ENCODE measurements around the gene DEF6. TPM values are rescaled to one million over a fixed set of nuclear protein-coding genes. Genes with fewer than 3 reads are reported as not detected.

Gene DEF6
- total and polyA plus RNA-seq, 2 of the 13 experiments (the other 11 are each of a cell fraction or from before 2014, with no cell fraction given), result 5.2 to 10.0 TPM

GRCh38 chr6:35332074-35332887 lies 34.7 kb downstream of the DEF6 start (continued):
- TF ChIP-seq PITX1 (CRISPR knock-in tag; IDR thresholded peaks at IDR 0.05), result peak; percentile 76; the same call in 1 of the 2 replicates
- TF ChIP-seq, protein P1, sequence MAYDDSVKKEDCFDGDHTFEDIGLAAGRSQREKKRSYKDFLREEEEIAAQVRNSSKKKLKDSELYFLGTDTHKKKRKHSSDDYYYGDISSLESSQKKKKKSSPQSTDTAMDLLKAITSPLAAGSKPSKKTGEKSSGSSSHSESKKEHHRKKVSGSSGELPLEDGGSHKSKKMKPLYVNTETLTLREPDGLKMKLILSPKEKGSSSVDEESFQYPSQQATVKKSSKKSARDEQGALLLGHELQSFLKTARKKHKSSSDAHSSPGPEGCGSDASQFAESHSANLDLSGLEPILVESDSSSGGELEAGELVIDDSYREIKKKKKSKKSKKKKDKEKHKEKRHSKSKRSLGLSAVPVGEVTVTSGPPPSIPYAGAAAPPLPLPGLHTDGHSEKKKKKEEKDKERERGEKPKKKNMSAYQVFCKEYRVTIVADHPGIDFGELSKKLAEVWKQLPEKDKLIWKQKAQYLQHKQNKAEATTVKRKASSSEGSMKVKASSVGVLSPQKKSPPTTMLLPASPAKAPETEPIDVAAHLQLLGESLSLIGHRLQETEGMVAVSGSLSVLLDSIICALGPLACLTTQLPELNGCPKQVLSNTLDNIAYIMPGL (CRISPR knock-in tag; IDR thresholded peaks at IDR 0.05; ENCODE audit: borderline replicate concordance in 1 of 2, low read depth in 1 of 2), result peak; percentile 69 to 70; a peak in 2 of 4 replicates
- peak; percentile 82 for TF ChIP-seq MIER3 (CRISPR knock-in tag; IDR thresholded peaks at IDR 0.05; ENCODE audit: borderline replicate concordance)
- TF ChIP-seq FOXA3 (CRISPR knock-in tag; IDR thresholded peaks at IDR 0.05), result peak; percentile 96
- TF ChIP-seq MLX (CRISPR knock-in tag; IDR thresholded peaks at IDR 0.05), result 0 out of 2 replicates have a peak, but pooled peaks have one; percentile 55
- peak; percentile 60 for TF ChIP-seq THAP11 (CRISPR knock-in tag; IDR thresholded peaks at IDR 0.05)
- TF ChIP-seq, protein P2, sequence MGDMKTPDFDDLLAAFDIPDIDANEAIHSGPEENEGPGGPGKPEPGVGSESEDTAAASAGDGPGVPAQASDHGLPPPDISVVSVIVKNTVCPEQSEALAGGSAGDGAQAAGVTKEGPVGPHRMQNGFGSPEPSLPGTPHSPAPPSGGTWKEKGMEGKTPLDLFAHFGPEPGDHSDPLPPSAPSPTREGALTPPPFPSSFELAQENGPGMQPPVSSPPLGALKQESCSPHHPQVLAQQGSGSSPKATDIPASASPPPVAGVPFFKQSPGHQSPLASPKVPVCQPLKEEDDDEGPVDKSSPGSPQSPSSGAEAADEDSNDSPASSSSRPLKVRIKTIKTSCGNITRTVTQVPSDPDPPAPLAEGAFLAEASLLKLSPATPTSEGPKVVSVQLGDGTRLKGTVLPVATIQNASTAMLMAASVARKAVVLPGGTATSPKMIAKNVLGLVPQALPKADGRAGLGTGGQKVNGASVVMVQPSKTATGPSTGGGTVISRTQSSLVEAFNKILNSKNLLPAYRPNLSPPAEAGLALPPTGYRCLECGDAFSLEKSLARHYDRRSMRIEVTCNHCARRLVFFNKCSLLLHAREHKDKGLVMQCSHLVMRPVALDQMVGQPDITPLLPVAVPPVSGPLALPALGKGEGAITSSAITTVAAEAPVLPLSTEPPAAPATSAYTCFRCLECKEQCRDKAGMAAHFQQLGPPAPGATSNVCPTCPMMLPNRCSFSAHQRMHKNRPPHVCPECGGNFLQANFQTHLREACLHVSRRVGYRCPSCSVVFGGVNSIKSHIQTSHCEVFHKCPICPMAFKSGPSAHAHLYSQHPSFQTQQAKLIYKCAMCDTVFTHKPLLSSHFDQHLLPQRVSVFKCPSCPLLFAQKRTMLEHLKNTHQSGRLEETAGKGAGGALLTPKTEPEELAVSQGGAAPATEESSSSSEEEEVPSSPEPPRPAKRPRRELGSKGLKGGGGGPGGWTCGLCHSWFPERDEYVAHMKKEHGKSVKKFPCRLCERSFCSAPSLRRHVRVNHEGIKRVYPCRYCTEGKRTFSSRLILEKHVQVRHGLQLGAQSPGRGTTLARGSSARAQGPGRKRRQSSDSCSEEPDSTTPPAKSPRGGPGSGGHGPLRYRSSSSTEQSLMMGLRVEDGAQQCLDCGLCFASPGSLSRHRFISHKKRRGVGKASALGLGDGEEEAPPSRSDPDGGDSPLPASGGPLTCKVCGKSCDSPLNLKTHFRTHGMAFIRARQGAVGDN (CRISPR knock-in tag; IDR thresholded peaks at IDR 0.05), result peak; percentile 87
- peak; percentile 49; the same call in 1 of the 2 replicates for TF ChIP-seq DMAP1 (CRISPR knock-in tag; IDR thresholded peaks at IDR 0.05)
- TF ChIP-seq SIX4 (CRISPR knock-in tag; IDR thresholded peaks at IDR 0.05), result peak; percentile 67; the same call in 1 of the 2 replicates
- TF ChIP-seq MAX (IDR thresholded peaks at IDR 0.05), result peak; percentile 22; the same call in 1 of the 2 replicates
- TF ChIP-seq ZNF276 (CRISPR knock-in tag; IDR thresholded peaks at IDR 0.05; ENCODE audit: low read depth), result peak; percentile 69; the same call in 1 of the 2 replicates
- TF ChIP-seq ZMYM3 (CRISPR knock-in tag; IDR thresholded peaks at IDR 0.05), result peak; percentile 36; the same call in 1 of the 2 replicates
- TF ChIP-seq ARHGAP35 (CRISPR knock-in tag; IDR thresholded peaks at IDR 0.05; ENCODE audit: borderline replicate concordance), result peak; percentile 65; the same call in 1 of the 2 replicates
- TF ChIP-seq ZNF124 (CRISPR knock-in tag; IDR thresholded peaks at IDR 0.05), result peak; percentile 83

All from HepG2 (cell line).